ENCODE data around the gene APOBEC3B.
A peak's percentile ranks its signal among the peaks of the same experiment; 100 is the strongest.
"Not testable (repeated sequence)": the region's sequence is repeated elsewhere in the genome, so short reads cannot be mapped to it uniquely, and the experiment has no call there.

Gene APOBEC3B

DNA sequence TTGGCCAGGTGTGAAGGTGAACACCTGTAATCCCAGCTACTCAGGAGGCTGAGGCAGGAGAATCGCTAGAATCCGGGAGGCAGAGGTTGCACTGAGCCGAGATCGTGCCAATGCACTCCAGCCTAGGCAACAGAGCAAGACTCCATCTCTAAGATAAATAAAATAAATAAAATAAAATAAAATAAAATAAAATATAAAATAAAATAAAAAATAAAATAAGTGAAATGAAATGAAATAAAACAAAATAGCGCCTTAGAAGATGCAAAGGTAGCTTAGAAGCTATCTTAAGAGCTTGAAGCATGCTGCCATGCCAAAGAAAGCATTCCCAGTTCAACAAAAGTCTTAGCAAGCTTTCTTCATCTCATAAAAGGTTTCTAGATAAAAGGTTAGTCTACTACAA is 25.0 kb downstream of the APOBEC3B start:
- Histone ChIP-seq H3K79me2 (ENCODE audit: insufficient read depth, low read length) (no peaks in the 10 kb centered on the region), H3K27me3 (ENCODE audit: insufficient read depth, low read length, poor library complexity) (no peaks in the 10 kb centered on the region), H3K4me1 (ENCODE audit: insufficient read depth, low read length) (peaks cover 4% of the 10 kb centered on the region; the same call in 1 of the 2 replicates), H3K4me3 (ENCODE audit: low read depth in 1 of 2, low read length in 2 of 2) (no peak overlapping the region), H3K4me2 (ENCODE audit: insufficient read depth, low read length) (no peak overlapping the region), H2AFZ (ENCODE audit: low read depth, low read length) (no peak overlapping the region), H3K9ac (ENCODE audit: low read depth, low read length) (no peak overlapping the region), H3K27ac (ENCODE audit: low read length) (no peak overlapping the region), H4K20me1 (ENCODE audit: insufficient read depth, low read length) (no peaks in the 10 kb centered on the region), H3K9me3 (ENCODE audit: insufficient read depth, low read length, severe bottlenecking) (no peaks in the 10 kb centered on the region), H3K36me3 (ENCODE audit: insufficient read depth, low read length) (no peaks in the 10 kb centered on the region)
- TF ChIP-seq, protein P1, sequence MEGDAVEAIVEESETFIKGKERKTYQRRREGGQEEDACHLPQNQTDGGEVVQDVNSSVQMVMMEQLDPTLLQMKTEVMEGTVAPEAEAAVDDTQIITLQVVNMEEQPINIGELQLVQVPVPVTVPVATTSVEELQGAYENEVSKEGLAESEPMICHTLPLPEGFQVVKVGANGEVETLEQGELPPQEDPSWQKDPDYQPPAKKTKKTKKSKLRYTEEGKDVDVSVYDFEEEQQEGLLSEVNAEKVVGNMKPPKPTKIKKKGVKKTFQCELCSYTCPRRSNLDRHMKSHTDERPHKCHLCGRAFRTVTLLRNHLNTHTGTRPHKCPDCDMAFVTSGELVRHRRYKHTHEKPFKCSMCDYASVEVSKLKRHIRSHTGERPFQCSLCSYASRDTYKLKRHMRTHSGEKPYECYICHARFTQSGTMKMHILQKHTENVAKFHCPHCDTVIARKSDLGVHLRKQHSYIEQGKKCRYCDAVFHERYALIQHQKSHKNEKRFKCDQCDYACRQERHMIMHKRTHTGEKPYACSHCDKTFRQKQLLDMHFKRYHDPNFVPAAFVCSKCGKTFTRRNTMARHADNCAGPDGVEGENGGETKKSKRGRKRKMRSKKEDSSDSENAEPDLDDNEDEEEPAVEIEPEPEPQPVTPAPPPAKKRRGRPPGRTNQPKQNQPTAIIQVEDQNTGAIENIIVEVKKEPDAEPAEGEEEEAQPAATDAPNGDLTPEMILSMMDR (IDR thresholded peaks at IDR 0.05; ENCODE audit: borderline replicate concordance, extremely low read depth, low read length, poor library complexity, severe bottlenecking), result no peak
- TF ChIP-seq EZH2 (IDR thresholded peaks at IDR 0.05; ENCODE audit: borderline replicate concordance, low read depth, low read length, severe bottlenecking), result no peak
- DNase-seq (no peak), ATAC-seq (ENCODE audit: insufficient read depth, low read depth) (no peak)

- not testable (repeated sequence) for H3K36me3 ChIP-seq (ENCODE audit: insufficient read depth, low read length); DNase-seq; ATAC-seq (ENCODE audit: insufficient read depth, low read depth); H2AFZ ChIP-seq (ENCODE audit: low read depth, low read length); H3K79me2 ChIP-seq (ENCODE audit: insufficient read depth, low read length); H3K4me3 ChIP-seq (ENCODE audit: low read depth in 1 of 2, low read length in 2 of 2); H3K9ac ChIP-seq (ENCODE audit: low read depth, low read length); H3K27ac ChIP-seq (ENCODE audit: low read length); H3K9me3 ChIP-seq (ENCODE audit: insufficient read depth, low read length, severe bottlenecking); H3K27me3 ChIP-seq (ENCODE audit: insufficient read depth, low read length, poor library complexity); H3K4me1 ChIP-seq (ENCODE audit: insufficient read depth, low read length); H4K20me1 ChIP-seq (ENCODE audit: insufficient read depth, low read length); H3K4me2 ChIP-seq (ENCODE audit: insufficient read depth, low read length)
Observed at GRCh38 chr22:39008271-39008850, 26.2 kb downstream of the APOBEC3B start.

DNA sequence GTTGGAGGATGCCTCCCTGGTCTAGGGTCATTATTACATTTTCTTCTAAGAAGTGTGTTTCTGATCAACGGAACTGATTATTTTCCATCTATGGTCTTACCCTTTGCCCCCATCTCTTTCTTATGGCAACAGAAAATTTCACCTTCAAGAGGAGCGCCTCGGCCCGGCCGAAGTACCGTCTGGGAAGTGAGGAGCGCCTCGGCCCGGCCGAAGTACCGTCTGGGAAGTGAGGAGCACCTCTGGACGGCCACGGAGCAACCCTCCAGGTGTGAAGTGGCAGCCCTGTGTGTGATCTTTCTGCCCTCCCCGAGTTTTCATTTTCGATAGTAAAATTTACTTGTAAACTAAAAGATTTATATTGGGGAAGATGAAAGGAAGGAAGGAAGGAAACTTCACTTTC is 28.8 kb downstream of the APOBEC3B start:
- Histone ChIP-seq H3K4me2 (ENCODE audit: insufficient read depth, low read length) (no peak overlapping the region), H3K9ac (ENCODE audit: low read depth, low read length) (no peak overlapping the region), H4K20me1 (ENCODE audit: insufficient read depth, low read length) (no peaks in the 10 kb centered on the region), H3K79me2 (ENCODE audit: insufficient read depth, low read length) (peaks cover 11% of the 10 kb centered on the region), H3K36me3 (ENCODE audit: insufficient read depth, low read length) (no peaks in the 10 kb centered on the region), H3K4me1 (ENCODE audit: insufficient read depth, low read length) (peaks cover 21% of the 10 kb centered on the region), H3K27ac (ENCODE audit: low read length) (no peak overlapping the region), H3K27me3 (ENCODE audit: insufficient read depth, low read length, poor library complexity) (no peaks in the 10 kb centered on the region), H2AFZ (ENCODE audit: low read depth, low read length) (no peak overlapping the region), H3K4me3 (ENCODE audit: low read depth in 1 of 2, low read length in 2 of 2) (no peak overlapping the region), H3K9me3 (ENCODE audit: insufficient read depth, low read length, severe bottlenecking) (no peaks in the 10 kb centered on the region)
- no peak for DNase-seq
- ATAC-seq (ENCODE audit: insufficient read depth, low read depth), result no peak
- no peak for TF ChIP-seq EZH2 (IDR thresholded peaks at IDR 0.05; ENCODE audit: borderline replicate concordance, low read depth, low read length, severe bottlenecking)
- TF ChIP-seq, protein P1 (IDR thresholded peaks at IDR 0.05; ENCODE audit: borderline replicate concordance, extremely low read depth, low read length, poor library complexity, severe bottlenecking), result no peak

- Histone ChIP-seq H3K27ac (ENCODE audit: low read length) (no peak overlapping the region), H3K79me2 (ENCODE audit: insufficient read depth, low read length) (peaks cover 11% of the 10 kb centered on the region), H3K4me1 (ENCODE audit: insufficient read depth, low read length) (peaks cover 24% of the 10 kb centered on the region), H2AFZ (ENCODE audit: low read depth, low read length) (no peak overlapping the region), H3K27me3 (ENCODE audit: insufficient read depth, low read length, poor library complexity) (no peaks in the 10 kb centered on the region), H3K9ac (ENCODE audit: low read depth, low read length) (no peak overlapping the region), H3K36me3 (ENCODE audit: insufficient read depth, low read length) (peaks cover 3% of the 10 kb centered on the region; the same call in 1 of the 2 replicates), H3K4me3 (ENCODE audit: low read depth in 1 of 2, low read length in 2 of 2) (no peak overlapping the region), H3K4me2 (ENCODE audit: insufficient read depth, low read length) (no peak overlapping the region), H3K9me3 (ENCODE audit: insufficient read depth, low read length, severe bottlenecking) (no peaks in the 10 kb centered on the region), H4K20me1 (ENCODE audit: insufficient read depth, low read length) (no peaks in the 10 kb centered on the region)
- TF ChIP-seq, protein P1 (IDR thresholded peaks at IDR 0.05; ENCODE audit: borderline replicate concordance, extremely low read depth, low read length, poor library complexity, severe bottlenecking), result no peak
- no peak for TF ChIP-seq EZH2 (IDR thresholded peaks at IDR 0.05; ENCODE audit: borderline replicate concordance, low read depth, low read length, severe bottlenecking)
- DNase-seq (no peak), ATAC-seq (ENCODE audit: insufficient read depth, low read depth) (no peak)
Observed at GRCh38 chr22:39012533-39013511, 30.7 kb downstream of the APOBEC3B start.

GRCh38 chr22:39013561-39013941 is 31.4 kb downstream of the APOBEC3B start:
- Histone ChIP-seq H2AFZ (ENCODE audit: low read depth, low read length) (peak overlapping the region; percentile 76), H3K4me2 (ENCODE audit: insufficient read depth, low read length) (peak overlapping the region; percentile 82), H3K79me2 (ENCODE audit: insufficient read depth, low read length) (peaks cover 11% of the 10 kb centered on the region), H3K9ac (ENCODE audit: low read depth, low read length) (peak overlapping the region; percentile 71), H3K27ac (ENCODE audit: low read length) (peak overlapping the region; percentile 74), H3K4me3 (ENCODE audit: low read depth in 1 of 2, low read length in 2 of 2) (peak overlapping the region; percentile 52 to 73; a peak in 3 of 4 replicates), H3K4me1 (ENCODE audit: insufficient read depth, low read length) (peaks cover 24% of the 10 kb centered on the region)
- not testable (repeated sequence) for ATAC-seq (ENCODE audit: insufficient read depth, low read depth); DNase-seq; H3K27me3 ChIP-seq (ENCODE audit: insufficient read depth, low read length, poor library complexity); H4K20me1 ChIP-seq (ENCODE audit: insufficient read depth, low read length); H3K36me3 ChIP-seq (ENCODE audit: insufficient read depth, low read length); H3K9me3 ChIP-seq (ENCODE audit: insufficient read depth, low read length, severe bottlenecking)

All from DND-41 (cell line).